HG03139 (cell line): ENCODE measurements around the gene LIN28B.
"Not testable (repeated sequence)": the region's sequence is repeated elsewhere in the genome, so short reads cannot be mapped to it uniquely, and the experiment has no call there.

Source experiments
- ATAC-seq: cut with Tn5 transposase; IDR thresholded peaks from one replicate; pipeline ENCODE4 v1.9.1; 2021; ENCODE audit not compliant: unreplicated experiment

Gene LIN28B, protein sequence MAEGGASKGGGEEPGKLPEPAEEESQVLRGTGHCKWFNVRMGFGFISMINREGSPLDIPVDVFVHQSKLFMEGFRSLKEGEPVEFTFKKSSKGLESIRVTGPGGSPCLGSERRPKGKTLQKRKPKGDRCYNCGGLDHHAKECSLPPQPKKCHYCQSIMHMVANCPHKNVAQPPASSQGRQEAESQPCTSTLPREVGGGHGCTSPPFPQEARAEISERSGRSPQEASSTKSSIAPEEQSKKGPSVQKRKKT

GRCh38 chr6:104956731-104957294, at the start of gene LIN28B:
TSS of gene LIN28B (plus strand) at chr6:104957107. CDS start at chr6:104957251, 144 bp downstream.
- ATAC-seq = no peak

DNA sequence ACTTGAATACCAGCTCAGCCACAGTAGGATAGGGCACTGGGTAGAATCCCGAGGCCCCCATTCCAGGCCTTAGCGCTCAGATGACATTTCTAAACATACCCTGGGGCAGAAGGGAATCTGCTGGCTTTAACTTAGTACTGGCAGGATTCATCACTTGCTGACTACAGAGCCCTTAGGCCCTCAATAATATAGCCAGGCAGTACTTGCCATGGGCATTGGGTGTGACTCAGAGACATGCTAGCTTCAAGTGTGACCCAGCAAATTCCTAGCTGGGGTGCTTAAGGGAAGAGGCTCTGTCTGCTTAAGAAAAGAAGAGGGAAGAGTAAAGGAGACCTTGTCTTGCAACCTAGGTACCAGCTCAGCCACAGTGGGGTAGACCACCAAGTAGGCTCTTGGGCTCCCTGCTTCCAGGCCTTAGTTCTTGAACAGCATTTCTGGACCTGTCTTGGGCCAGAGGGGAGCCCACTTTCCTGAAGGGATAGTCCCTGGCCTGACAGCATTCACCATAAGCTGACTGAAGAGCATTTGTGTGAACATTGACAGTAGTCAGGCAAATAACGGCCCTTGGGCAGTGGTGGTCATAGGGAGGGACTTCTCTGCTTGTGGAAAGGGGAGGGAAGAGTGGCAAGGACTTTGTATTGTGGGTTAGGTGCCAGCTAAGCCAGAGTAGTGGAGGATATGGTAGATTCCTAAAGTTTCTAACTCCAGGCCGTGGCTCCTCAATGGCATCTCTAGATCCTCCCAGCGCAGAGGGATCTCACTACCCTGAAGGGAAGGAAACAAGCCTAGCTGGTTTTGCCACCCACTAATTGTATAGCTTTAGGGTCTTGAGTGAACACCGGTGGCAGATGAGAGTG, 48.6 kb upstream of the LIN28B start:
- ATAC-seq = no peak

DNA sequence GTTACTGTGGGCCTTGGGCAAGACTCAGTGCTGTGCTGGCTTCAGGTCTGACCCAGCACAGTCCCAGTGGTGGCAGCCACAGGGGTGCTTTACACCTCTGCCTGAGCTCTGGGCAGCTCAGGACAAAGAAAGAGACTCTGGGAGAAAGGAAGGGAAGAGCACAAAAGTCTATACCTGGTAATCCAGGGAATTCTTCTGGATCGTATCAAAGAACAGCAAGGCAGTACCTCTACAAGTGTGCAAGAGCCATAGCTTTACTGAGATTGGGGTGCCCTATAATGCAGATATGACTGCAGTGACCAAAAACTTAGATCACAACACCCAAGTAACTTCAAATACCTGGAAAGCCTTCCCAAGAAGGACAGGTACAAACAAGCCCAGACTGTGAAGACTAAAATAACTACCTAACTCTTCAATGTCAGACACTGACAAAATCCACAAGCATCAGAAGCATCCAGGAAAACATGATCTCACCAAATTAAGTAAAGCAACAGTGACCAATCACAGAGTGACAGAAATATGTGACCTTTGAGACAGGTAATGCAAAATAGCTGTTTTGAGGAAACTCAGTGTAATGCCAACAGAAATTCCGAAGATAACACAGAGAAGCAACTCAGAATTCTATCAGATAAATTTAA, 47.9 kb upstream of the LIN28B start:
- no peak for ATAC-seq

- ATAC-seq = no peak
Observed at GRCh38 chr6:104921896-104922295, 35.0 kb upstream of the LIN28B start.

- no peak for ATAC-seq
Observed at GRCh38 chr6:104928141-104928540, 28.8 kb upstream of the LIN28B start.

DNA sequence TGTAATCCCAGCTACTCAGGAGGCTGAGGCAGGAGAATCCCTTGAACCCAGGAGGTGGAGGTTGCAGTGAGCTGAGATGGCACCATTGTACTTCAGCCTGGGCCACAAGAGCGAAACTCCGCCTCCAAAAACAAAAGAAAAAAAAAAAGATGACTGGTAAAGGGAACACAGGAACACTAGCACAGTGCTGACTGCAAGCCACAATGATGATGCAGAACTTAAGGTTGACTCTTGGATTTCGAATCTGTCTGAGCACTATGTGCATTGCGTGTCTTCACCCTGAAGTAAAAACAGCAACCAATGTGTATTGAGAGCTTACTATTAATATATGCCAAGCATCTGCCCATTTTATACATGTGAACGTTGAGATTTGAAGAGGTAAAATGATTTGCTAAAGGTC, 27.6 kb upstream of the LIN28B start:
- ATAC-seq = no peak

DNA sequence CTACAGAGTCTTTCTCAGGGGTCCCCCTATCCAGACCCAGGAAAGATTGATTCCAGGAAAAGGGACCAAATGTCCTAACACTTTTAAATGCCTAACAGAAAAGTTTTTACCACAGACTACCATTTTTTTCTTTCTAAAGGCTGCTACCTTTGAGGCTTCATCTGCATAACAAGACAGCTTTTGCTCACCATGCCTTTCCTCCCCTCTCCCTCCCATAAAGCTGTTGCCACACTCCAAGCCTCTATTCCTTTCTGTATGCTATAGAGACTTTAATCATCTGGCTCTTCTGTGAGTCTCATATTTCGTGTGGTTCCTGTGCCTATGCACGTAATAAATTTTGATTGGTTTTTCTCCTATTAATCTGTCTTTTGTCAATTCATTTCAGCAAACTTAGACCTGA, 26.0 kb upstream of the LIN28B start:
- ATAC-seq = no peak

- no peak for ATAC-seq
Observed at GRCh38 chr6:104936766-104937535, 20.0 kb upstream of the LIN28B start.

DNA sequence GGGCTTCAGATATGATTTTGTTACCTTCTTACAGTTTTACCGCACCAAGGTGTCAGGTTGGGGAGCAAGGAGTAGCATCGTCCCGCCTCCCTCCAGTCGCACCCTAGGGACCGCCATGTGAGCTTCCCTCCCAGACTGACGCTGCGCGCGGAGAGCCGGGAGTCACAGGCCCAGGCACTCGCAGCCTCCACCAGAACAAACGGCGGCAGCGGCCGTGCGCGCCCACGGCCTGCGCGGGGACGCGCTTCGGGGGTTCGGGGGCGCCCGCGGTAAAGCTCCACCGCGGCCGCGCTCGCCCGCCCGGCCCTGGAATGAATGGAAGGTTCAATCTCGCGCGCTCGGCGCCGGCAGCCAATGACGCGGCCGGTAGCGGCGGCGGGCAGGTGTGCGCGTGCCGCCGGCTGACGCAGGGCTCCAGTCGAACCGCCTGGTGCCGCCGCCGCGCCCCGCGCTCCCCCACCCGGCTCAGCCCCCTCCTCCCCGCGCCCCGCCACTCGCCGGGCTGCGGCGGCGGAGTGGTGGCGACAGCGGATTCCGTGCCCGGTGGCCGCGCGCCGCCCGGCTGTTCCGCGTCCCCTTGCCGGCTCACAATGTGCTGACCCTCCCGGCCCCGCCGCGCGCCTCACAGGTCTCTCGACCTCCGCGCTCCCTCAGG, 16.5 kb upstream of the LIN28B start:
- ATAC-seq = no peak

- ATAC-seq = no peak
Observed at GRCh38 chr6:104940893-104941728, 15.8 kb upstream of the LIN28B start.

DNA sequence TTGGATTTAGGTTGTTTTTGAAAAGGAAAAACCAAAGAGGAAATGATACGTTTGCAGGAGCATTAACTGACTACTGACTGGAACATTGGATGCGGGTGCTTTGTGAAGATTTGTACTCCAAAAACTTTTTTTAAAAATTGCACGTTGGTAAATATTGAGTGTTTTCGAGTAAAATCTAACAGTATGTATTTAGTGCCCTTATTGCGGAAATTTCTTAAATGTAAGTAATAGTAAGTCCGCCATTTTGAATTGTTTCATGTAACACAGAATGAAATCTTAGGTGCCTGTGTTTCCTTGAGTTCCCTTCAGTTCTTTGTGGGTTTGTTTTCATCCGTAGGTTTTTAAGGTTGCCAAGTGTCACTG, 15.2 kb upstream of the LIN28B start:
- no peak for ATAC-seq

- ATAC-seq = no peak
Observed at GRCh38 chr6:104943781-104944180, 13.1 kb upstream of the LIN28B start.

DNA sequence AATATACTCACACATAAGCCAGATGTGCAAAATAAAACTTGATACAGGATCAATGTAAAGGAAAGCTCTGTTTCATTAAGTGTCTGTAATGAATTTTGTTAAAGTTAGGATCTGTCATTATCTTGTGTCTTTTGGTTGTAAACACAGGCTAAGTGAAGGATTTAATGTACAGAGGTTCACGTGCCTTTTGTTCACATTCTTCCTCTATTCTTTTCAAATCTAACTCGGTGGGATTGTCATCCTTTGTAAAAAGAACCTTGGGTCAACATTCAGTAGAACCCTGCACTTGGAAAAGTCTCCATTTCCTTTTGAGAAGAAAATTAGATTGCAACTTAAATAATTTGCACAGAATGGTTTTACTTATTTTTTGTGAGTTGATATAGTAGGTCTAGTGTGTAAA, 7.7 kb upstream of the LIN28B start:
- no peak for ATAC-seq

DNA sequence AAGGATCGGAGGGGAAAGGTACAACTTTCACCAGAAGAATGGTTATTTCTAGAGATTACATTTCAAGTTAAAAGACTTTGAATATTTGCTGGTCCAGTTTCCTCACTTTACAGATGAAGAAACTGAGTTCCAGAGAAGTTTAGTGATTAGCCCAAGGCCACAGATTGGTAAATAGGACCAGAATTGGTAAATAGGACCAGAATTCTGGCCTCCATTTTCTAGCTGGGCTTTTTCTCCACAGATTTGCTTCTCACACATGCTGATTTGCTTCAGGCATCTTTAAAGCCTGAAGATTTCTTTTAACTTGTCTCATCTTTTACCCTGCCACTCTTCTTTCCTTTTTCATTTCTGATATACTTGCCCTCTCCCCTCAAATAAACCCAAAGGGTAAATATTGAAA, 5.2 kb upstream of the LIN28B start:
- no peak for ATAC-seq

DNA sequence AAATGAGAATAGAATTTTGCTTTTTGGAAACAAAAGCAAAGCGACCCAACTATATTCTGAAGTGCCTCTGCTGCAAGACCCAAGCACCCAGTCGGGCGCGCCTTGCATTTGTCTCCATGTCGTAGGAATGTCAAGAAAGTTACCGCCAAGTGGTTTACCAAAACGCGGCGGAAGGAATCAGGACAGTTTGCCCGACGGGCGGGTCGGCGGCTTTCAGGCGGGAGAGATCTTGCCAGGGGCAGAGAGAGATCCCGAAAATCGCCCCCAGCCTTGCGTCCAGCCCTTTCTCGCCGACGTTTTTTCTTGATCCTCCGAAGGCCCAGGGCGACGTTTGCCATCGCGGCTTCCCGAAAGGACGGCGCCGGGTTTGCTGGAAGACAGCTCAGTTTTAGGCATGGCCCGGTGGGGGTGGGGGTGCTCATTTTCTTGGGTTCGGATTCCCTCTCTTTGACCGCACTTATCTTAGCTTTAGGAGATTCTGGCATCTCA, 4.0 kb upstream of the LIN28B start:
- ATAC-seq = no peak

GRCh38 chr6:104953400-104954189, 3.3 kb upstream of the LIN28B start:
- ATAC-seq = not testable (repeated sequence)

DNA sequence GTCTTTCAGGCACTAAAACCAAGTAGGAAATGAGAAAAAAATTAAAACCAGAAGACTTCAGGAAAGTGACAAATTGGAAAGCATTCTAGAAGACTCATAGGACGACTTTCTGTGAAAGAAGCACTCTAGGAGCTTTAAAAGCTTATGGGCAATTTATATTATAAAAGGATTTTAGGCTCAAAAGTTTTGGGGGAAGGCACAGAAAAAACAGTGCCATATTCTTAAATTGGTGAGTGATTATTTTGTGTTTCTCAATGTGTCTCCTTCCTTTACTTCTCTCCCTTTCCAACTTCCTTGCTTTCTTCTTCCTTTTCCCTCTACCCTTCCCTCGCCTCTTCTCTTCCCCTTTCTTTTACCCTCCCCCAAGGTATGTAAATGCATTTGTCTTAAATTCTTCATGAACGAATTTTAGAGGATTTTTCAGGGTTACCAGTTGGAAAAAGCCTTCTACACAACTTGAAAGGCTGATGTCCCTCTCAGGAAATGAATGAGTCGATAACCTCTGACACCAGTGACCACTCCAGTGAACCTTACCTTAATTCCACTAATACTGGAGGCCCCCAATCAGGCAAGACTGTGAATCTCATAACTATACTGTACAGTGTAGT, 2.6 kb upstream of the LIN28B start:
- ATAC-seq = no peak

DNA sequence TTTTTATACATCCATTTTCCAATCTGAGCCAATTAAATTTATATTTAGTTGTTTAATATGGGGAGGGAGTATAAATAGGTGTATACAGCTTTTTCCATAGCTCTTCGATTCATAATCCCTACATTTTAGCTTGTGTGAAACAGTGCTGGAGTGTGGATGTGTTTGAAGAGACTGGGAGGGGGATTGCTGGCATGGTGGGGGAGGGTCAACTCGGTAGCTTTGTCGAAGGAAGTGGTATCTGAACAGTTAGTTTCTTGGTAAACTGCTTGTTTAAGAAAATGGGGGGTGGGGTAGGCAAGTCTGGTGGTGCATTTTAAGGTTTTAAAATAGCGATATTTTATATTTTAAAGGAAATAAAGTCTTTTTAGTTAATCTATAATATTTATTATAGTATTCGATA, 1.4 kb upstream of the LIN28B start:
- ATAC-seq = no peak
